ENCODE results near the gene TARP.

The TARP gene

DNA sequence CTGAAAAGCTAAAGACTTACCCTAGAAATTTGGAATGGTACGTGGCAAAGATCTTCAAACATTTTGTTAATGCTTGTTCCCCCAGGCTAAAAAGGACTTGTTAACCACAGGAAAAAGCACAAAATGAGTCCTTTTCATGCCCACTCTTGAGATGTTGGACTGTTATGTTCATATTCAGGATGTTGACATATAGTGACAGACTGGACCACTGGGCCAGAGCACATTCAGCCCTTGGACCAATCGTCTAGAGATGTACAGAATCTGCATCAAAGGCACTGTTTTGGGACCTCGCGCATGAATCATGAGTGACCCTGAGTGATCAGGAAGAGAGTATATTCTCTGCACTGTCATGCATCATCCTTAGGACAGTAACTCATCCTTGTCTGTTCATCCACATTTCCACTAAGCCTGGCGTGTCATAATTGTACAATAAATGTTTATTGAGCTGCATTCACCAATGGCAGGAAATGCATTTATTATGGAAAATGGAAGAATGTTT is 25.3 kb downstream of the TARP start:
- intact Hi-C loops (cut with micrococcal nuclease), result no loop called here
- Histone ChIP-seq H3K36me3 (ENCODE audit: control insufficient read depth in 1 of 2, insufficient read depth in 2 of 2, low read length in 2 of 2) (no peaks in the 10 kb centered on the region), H2AFZ (ENCODE audit: low read depth, low read length, poor library complexity, severe bottlenecking) (no peak overlapping the region), H3K4me2 (ENCODE audit: low read length) (no peak overlapping the region), H3K79me2 (ENCODE audit: insufficient read depth, low read length) (no peaks in the 10 kb centered on the region), H3K9ac (ENCODE audit: low read length) (no peak overlapping the region), H3K27ac (ENCODE audit: low read depth, low read length) (no peak overlapping the region), H3K27me3 (ENCODE audit: insufficient read depth, low read length) (peaks cover 25% of the 10 kb centered on the region), H3K4me3 (replicated peaks in 1 of 2; ENCODE audit: low read depth in 1 of 2, low read length in 2 of 2) (no peak overlapping the region), H4K20me1 (ENCODE audit: insufficient read depth) (no peaks in the 10 kb centered on the region), H3K4me1 (ENCODE audit: control insufficient read depth in 1 of 2, insufficient read depth in 2 of 2, low read length in 2 of 2) (no peaks in the 10 kb centered on the region), H3K9me3 (ENCODE audit: control insufficient read depth in 1 of 2, insufficient read depth in 1 of 2, low read depth in 1 of 2, low read length in 2 of 2) (no peaks in the 10 kb centered on the region), H3K9me2 (ENCODE audit: insufficient read depth) (no peaks in the 10 kb centered on the region)
- TF ChIP-seq, protein P1, sequence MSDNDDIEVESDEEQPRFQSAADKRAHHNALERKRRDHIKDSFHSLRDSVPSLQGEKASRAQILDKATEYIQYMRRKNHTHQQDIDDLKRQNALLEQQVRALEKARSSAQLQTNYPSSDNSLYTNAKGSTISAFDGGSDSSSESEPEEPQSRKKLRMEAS (IDR thresholded peaks at IDR 0.05), result no peak
- TF ChIP-seq ZNF274 (IDR thresholded peaks at IDR 0.05; ENCODE audit: low read depth, low read length), result no peak
- TF ChIP-seq RAD21 (IDR thresholded peaks at IDR 0.05; ENCODE audit: low read depth), result no peak
- no peak for TF ChIP-seq EGR1 (IDR thresholded peaks at IDR 0.05; ENCODE audit: low read depth)
- no peak for TF ChIP-seq CEBPB (IDR thresholded peaks at IDR 0.05; ENCODE audit: low read depth)
- TF ChIP-seq ZFX (IDR thresholded peaks at IDR 0.05), result no peak
- TF ChIP-seq, protein P2, sequence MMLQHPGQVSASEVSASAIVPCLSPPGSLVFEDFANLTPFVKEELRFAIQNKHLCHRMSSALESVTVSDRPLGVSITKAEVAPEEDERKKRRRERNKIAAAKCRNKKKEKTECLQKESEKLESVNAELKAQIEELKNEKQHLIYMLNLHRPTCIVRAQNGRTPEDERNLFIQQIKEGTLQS (IDR thresholded peaks at IDR 0.05), result no peak
- TF ChIP-seq SRF (IDR thresholded peaks at IDR 0.05; ENCODE audit: low read depth), result no peak
- no peak for TF ChIP-seq EZH2 (IDR thresholded peaks at IDR 0.05)
- TF ChIP-seq YY1 (IDR thresholded peaks at IDR 0.05; ENCODE audit: extremely low read depth, insufficient replicate concordance, low read depth, low read length), result no peak
- no peak for TF ChIP-seq POLR2A (IDR thresholded peaks at IDR 0.05; ENCODE audit: borderline replicate concordance, extremely low read depth, insufficient read depth, insufficient read length)
- TF ChIP-seq, protein P3, sequence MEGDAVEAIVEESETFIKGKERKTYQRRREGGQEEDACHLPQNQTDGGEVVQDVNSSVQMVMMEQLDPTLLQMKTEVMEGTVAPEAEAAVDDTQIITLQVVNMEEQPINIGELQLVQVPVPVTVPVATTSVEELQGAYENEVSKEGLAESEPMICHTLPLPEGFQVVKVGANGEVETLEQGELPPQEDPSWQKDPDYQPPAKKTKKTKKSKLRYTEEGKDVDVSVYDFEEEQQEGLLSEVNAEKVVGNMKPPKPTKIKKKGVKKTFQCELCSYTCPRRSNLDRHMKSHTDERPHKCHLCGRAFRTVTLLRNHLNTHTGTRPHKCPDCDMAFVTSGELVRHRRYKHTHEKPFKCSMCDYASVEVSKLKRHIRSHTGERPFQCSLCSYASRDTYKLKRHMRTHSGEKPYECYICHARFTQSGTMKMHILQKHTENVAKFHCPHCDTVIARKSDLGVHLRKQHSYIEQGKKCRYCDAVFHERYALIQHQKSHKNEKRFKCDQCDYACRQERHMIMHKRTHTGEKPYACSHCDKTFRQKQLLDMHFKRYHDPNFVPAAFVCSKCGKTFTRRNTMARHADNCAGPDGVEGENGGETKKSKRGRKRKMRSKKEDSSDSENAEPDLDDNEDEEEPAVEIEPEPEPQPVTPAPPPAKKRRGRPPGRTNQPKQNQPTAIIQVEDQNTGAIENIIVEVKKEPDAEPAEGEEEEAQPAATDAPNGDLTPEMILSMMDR (IDR thresholded peaks at IDR 0.05 in 2 of 3, conservative IDR thresholded peaks at IDR 0.05 in 1 of 3; ENCODE audit: borderline replicate concordance in 1 of 3, insufficient read depth in 1 of 3, low read depth in 2 of 3, low read length in 2 of 3), result no peak
- TF ChIP-seq SP1 (IDR thresholded peaks at IDR 0.05; ENCODE audit: low read depth), result no peak
- TF ChIP-seq POLR2AphosphoS5 (IDR thresholded peaks at IDR 0.05; ENCODE audit: low read depth, low read length), result no peak
- TF ChIP-seq SIN3A (IDR thresholded peaks at IDR 0.05; ENCODE audit: low read depth), result no peak
- no TSS peak for BruUV-seq (replicated peaks)
- ChIA-PET RAD21 (ENCODE audit: low non-redundant PET in 1 of 2, low total read pairs in 2 of 2, uncharacterized antibody in 2 of 2, unreplicated experiment in 2 of 2) (no interaction called here), CTCF (no interaction called here), POLR2A (interaction anchor here (1.0 kb wide), 1 partner anchor 70 kb away, joined by 3 read pairs; the partner anchor contains the start of gene STARD3NL)
- no peak for ATAC-seq
- no peak for DNase-seq (ENCODE audit: low read depth, low spot score)
